Measurements from ENCODE around the gene ADAMTS20. TPM values are rescaled to one million over a fixed set of nuclear protein-coding genes. Genes with fewer than 3 reads are reported as not detected.

Gene ADAMTS20
- total RNA-seq, 1 donor from 2014 or later, result not detected

GRCh38 chr12:43332977-43333640 lies 218.9 kb downstream of the ADAMTS20 start:
- intact Hi-C loops (cut with DNase I), result no loop called here
- no peak for ATAC-seq

GRCh38 chr12:43331935-43332334 lies 220.1 kb downstream of the ADAMTS20 start:
- ATAC-seq (no peak), DNase-seq (ENCODE audit: missing footprints) (no peak)
- intact Hi-C loops (cut with DNase I), result no loop called here

More at GRCh38 chr12:43332977-43333640, 218.9 kb downstream of the ADAMTS20 start:
- no peak for DNase-seq (ENCODE audit: missing footprints)

GRCh38 chr12:43329375-43329774 lies 222.6 kb downstream of the ADAMTS20 start:
- no peak for ATAC-seq
- intact Hi-C loops (cut with DNase I), result no loop called here
- DNase-seq (ENCODE audit: missing footprints), result no peak

- intact Hi-C loops (cut with DNase I), result no loop called here
- DNase-seq (ENCODE audit: missing footprints) (no peak), ATAC-seq (no peak)
Measured at GRCh38 chr12:43325786-43326185, 226.2 kb downstream of the ADAMTS20 start.

- intact Hi-C loops (cut with DNase I), result no loop called here
- ATAC-seq (no peak), DNase-seq (ENCODE audit: missing footprints) (no peak)
Measured at GRCh38 chr12:43320281-43320680, 231.7 kb downstream of the ADAMTS20 start.

GRCh38 chr12:43318021-43318420 lies 234.0 kb downstream of the ADAMTS20 start:
- intact Hi-C loops (cut with DNase I), result no loop called here
- no peak for DNase-seq (ENCODE audit: missing footprints)
- no peak for ATAC-seq

GRCh38 chr12:43317156-43317555 lies 234.8 kb downstream of the ADAMTS20 start:
- intact Hi-C loops (cut with DNase I), result no loop called here
- no peak for ATAC-seq

GRCh38 chr12:43316520-43316919 lies 235.5 kb downstream of the ADAMTS20 start:
- ATAC-seq, result no peak
- intact Hi-C loops (cut with DNase I), result no loop called here

More at GRCh38 chr12:43317156-43317555, 234.8 kb downstream of the ADAMTS20 start:
- no peak for DNase-seq (ENCODE audit: missing footprints)

GRCh38 chr12:43315961-43316360 lies 236.0 kb downstream of the ADAMTS20 start:
- intact Hi-C loops (cut with DNase I), result no loop called here
- DNase-seq (ENCODE audit: missing footprints), result no peak
- ATAC-seq, result no peak

More at GRCh38 chr12:43316520-43316919, 235.5 kb downstream of the ADAMTS20 start:
- no peak for DNase-seq (ENCODE audit: missing footprints)

- DNase-seq (ENCODE audit: missing footprints), result no peak
- intact Hi-C loops (cut with DNase I), result no loop called here
- ATAC-seq, result no peak
Measured at GRCh38 chr12:43312991-43313505, 239.0 kb downstream of the ADAMTS20 start.

- no peak for DNase-seq (ENCODE audit: missing footprints)
- intact Hi-C loops (cut with DNase I), result no loop called here
- ATAC-seq, result no peak
Measured at GRCh38 chr12:43310596-43310995, 241.4 kb downstream of the ADAMTS20 start.

- intact Hi-C loops (cut with DNase I), result no loop called here
- no peak for DNase-seq (ENCODE audit: missing footprints)
- no peak for ATAC-seq
Measured at GRCh38 chr12:43309959-43310358, 242.0 kb downstream of the ADAMTS20 start.

- ATAC-seq (no peak), DNase-seq (ENCODE audit: missing footprints) (no peak)
- intact Hi-C loops (cut with DNase I), result no loop called here
Measured at GRCh38 chr12:43308776-43309175, 243.2 kb downstream of the ADAMTS20 start.

- no peak for ATAC-seq
- DNase-seq (ENCODE audit: missing footprints), result no peak
- intact Hi-C loops (cut with DNase I), result no loop called here
Measured at GRCh38 chr12:43307126-43307525, 244.9 kb downstream of the ADAMTS20 start.

GRCh38 chr12:43306066-43306465 lies 245.9 kb downstream of the ADAMTS20 start:
- intact Hi-C loops (cut with DNase I), result no loop called here
- no peak for ATAC-seq
- DNase-seq (ENCODE audit: missing footprints), result no peak

- no peak for ATAC-seq
- intact Hi-C loops (cut with DNase I), result no loop called here
- no peak for DNase-seq (ENCODE audit: missing footprints)
Measured at GRCh38 chr12:43305065-43305464, 246.9 kb downstream of the ADAMTS20 start.

Other genes starting within 250 kb of the ADAMTS20 start
- gene PUS7L, start 206.6 kb upstream of the ADAMTS20 start, total RNA-seq, result 3.5 TPM
- gene IRAK4, start 206.7 kb upstream of the ADAMTS20 start, total RNA-seq, result 6.2 TPM